ENCODE data around the gene SYT6.
"Not testable (repeated sequence)": the region's sequence is repeated elsewhere in the genome, so short reads cannot be mapped to it uniquely, and the experiment has no call there.

Gene SYT6

DNA sequence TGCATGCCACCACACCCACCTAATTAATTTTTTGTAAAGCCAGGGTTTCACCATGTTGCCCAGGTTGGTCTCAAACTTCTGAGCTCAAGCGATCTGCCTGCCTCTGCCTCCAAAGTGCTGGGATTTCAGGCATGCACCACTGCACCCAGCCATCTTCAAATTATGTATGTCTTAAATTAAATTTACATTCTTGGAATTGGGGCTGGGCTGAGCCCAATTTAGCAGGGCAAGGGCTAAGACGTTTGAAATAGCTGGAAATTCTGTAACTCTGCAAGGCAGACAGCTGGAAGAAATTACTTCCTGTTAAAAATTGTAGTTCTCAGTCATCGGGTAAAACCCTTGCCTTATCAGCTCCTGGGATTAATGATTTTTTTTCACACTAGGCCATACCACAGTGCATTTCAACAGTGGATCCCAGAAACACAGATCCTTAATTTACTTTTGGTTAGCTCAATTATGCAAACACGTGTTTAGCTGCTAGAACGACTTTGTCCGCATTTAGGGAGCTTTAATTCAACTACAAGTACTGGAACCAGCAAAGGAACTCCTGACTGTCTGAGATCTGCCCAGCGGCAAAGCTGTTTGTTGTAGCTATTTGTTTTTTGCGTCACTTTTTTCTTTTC is 91.1 kb downstream of the SYT6 start:
- Histone ChIP-seq H3K4me1 (no peaks in the 10 kb centered on the region), H3K36me3 (no peaks in the 10 kb centered on the region), H3K4me3 (ENCODE audit: low read depth, low read length) (no peak overlapping the region), H3K27me3 (no peaks in the 10 kb centered on the region; the same call in 1 of the 2 replicates), H3K9me3 (no peaks in the 10 kb centered on the region)
- TF ChIP-seq, protein P1, sequence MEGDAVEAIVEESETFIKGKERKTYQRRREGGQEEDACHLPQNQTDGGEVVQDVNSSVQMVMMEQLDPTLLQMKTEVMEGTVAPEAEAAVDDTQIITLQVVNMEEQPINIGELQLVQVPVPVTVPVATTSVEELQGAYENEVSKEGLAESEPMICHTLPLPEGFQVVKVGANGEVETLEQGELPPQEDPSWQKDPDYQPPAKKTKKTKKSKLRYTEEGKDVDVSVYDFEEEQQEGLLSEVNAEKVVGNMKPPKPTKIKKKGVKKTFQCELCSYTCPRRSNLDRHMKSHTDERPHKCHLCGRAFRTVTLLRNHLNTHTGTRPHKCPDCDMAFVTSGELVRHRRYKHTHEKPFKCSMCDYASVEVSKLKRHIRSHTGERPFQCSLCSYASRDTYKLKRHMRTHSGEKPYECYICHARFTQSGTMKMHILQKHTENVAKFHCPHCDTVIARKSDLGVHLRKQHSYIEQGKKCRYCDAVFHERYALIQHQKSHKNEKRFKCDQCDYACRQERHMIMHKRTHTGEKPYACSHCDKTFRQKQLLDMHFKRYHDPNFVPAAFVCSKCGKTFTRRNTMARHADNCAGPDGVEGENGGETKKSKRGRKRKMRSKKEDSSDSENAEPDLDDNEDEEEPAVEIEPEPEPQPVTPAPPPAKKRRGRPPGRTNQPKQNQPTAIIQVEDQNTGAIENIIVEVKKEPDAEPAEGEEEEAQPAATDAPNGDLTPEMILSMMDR (IDR thresholded peaks at IDR 0.05; ENCODE audit: low read depth, low read length) = no peak
- no peak for DNase-seq

DNA sequence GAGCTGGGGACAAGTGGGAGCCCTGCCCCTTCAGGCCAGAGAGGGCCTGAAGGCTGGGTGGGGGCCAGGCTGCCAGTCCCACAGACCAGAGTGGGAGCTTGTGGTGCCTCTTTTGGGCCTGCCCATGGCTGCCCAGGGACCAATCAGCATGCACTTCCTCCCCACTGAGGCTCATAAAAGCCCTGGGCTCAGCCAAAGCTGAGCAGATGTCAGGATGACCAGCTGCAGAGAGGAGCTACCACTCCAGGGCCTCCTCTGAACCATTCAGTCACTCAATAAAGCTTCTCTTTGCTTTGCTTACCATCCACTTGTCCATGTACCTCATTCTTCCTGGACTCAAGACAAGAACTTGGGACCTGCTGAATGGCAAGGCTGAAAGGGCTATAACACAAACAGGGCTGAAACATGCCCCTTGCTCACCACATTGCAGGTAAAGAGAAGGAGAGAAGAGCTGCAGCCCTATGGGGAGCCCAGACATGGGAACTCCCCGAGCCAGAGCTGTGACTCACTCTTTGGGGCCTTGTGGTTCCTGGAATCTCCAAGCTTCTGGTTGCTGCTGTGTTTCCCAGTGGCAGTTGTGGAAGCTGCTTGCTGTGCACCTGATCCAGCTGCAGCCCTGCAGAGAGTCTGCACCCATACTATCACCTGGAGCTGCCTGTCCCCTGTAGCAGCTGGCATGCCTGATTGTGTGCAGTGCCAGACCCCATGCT is 92.4 kb downstream of the SYT6 start:
- no peaks in the 10 kb centered on the region for H3K4me1 ChIP-seq
- no peak overlapping the region for H3K4me3 ChIP-seq (ENCODE audit: low read depth, low read length)
- no peak for DNase-seq
- H3K36me3 ChIP-seq = no peaks in the 10 kb centered on the region
- H3K9me3 ChIP-seq = no peaks in the 10 kb centered on the region
- no peaks in the 10 kb centered on the region; the same call in 1 of the 2 replicates for H3K27me3 ChIP-seq
- TF ChIP-seq, protein P1 (IDR thresholded peaks at IDR 0.05; ENCODE audit: low read depth, low read length) = no peak

DNA sequence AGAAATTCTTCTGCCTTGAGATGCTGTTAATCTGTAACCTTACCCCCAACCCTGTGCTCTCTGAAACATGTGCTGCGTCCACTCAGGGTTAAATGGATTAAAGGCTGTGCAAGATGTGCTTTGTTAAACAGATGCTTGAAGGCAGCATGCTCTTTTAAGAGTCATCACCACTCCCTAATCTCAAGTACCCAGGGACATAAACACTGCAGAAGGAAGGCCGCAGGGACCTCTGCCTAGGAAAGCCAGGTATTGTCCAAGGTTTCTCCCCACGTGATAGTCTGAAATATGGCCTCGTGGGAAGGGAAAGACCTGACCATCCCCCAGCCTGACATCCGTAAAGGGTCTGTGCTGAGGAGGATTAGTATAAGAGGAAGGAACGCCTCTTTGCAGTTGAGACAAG is 95.4 kb downstream of the SYT6 start:
- H3K36me3 ChIP-seq; H3K4me1 ChIP-seq; H3K27me3 ChIP-seq; H3K9me3 ChIP-seq; DNase-seq; H3K4me3 ChIP-seq (ENCODE audit: low read depth, low read length): not testable (repeated sequence)

DNA sequence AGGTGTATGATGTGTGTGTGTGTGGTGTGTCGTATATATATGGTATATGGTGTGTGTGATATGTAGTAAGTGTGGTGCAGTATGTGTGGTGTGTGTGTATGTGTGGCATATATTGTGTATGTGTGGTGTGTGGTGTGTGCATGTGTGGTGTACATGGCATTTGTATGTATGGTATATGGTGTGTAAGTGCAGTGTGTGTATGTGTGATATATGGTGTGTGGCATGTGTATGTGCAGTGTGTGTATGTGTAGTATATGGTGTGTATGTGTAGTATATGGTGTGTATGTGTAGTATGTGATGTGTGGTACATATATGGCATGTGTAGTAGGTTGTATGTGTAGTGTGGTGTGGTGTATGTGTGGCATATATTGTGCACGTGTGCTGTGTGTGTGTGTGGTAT is 99.5 kb downstream of the SYT6 start:
- H3K27me3 ChIP-seq = no peaks in the 10 kb centered on the region; the same call in 1 of the 2 replicates
- no peak overlapping the region for H3K4me3 ChIP-seq (ENCODE audit: low read depth, low read length)
- H3K9me3 ChIP-seq = no peaks in the 10 kb centered on the region
- no peak for DNase-seq
- no peaks in the 10 kb centered on the region for H3K36me3 ChIP-seq
- no peaks in the 10 kb centered on the region for H3K4me1 ChIP-seq
- TF ChIP-seq, protein P1 (IDR thresholded peaks at IDR 0.05; ENCODE audit: low read depth, low read length) = no peak

DNA sequence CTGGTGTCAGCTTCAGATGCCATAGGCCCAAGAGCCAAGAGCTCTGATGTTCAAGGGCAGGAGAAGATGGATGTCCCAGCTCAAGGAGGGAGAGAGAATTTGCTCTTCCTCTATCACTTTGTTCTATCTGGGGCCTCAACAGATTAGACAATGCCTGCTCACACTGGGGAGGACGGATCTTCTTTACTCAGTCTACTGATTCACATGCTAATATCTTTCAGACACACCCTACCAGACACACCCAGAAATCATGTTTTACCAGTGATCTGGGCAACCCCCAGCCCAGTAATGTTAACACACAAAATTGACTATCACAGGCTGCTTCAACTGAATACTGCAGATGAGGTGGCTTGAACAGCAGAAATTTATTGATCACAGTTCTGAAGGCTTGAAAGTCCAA is 105.4 kb downstream of the SYT6 start:
- Histone ChIP-seq H3K9me3 (no peaks in the 10 kb centered on the region), H3K36me3 (no peaks in the 10 kb centered on the region), H3K4me1 (no peaks in the 10 kb centered on the region), H3K27me3 (peaks cover 17% of the 10 kb centered on the region), H3K4me3 (ENCODE audit: low read depth, low read length) (no peak overlapping the region)
- no peak for DNase-seq
- TF ChIP-seq, protein P1 (IDR thresholded peaks at IDR 0.05; ENCODE audit: low read depth, low read length) = no peak

DNA sequence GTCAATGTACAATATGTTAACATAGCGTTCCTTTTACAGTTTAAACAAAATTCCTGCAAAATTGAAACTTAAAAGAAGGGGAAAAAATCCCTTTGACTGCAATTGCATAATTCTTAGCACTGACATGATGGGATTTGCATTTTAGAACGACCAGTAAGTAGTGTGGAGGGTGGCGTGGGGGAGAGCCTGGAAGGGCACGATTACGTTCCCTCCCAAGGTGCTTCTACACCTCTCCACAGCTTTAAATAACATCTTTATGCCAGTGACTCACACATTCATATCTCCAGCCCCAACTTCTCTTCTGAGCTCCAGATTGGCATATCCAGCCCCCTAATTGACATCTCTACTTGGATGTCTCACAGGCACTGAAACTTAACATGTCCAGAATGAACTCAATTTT is 110.1 kb downstream of the SYT6 start:
- no peak for DNase-seq
- Histone ChIP-seq H3K9me3 (no peaks in the 10 kb centered on the region), H3K4me1 (no peaks in the 10 kb centered on the region), H3K36me3 (no peaks in the 10 kb centered on the region), H3K4me3 (ENCODE audit: low read depth, low read length) (no peak overlapping the region), H3K27me3 (peaks cover 17% of the 10 kb centered on the region)
- TF ChIP-seq, protein P1 (IDR thresholded peaks at IDR 0.05; ENCODE audit: low read depth, low read length) = no peak

Measured in BE2C (cell line).